ENCODE results near the gene ASMT.

DNA sequence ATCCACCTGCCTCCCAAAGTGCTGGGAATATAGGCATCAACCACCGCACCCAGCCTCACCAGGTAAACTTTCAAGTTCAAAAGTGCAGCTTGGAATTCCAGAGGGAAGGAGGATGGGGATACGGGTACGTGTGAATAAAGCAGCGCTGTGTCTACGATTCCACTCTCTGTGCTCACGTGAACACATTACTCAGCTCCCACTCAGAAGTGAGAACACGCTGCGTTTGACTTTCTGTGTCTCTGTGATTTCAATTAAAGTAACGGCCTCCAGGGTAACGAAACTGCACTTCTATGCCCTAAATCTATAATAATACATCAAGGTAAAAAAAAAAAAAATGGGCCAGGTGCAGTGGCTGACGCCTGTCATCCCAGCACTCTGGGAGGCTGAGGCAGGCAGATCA is 8.4 kb upstream of the ASMT start:
- no peak for TF ChIP-seq CTCF (IDR thresholded peaks at IDR 0.05; ENCODE audit: insufficient read depth, low read depth, low read length)
- TF ChIP-seq EZH2 (IDR thresholded peaks at IDR 0.05; ENCODE audit: insufficient read depth, low read length): no peak

Data from astrocyte (in vitro differentiated cells and primary cell).